Astrocyte (in vitro differentiated cells and primary cell): ENCODE data around the gene IGFALS.

Experiments used
- EZH2 ChIP-seq: IDR thresholded peaks from 2 replicates; pipeline ENCODE4 v1.6.1; 2012; ENCODE audit warnings: mild to moderate bottlenecking, low read length, inconsistent platforms; ENCODE audit not compliant: insufficient read depth
- TF ChIP-seq, protein P1 (sequence below): IDR thresholded peaks from 2 replicates; pipeline ENCODE4 v1.5.1; 2011; ENCODE audit warnings: low read depth, mild to moderate bottlenecking, inconsistent platforms, low read length, moderate library complexity; ENCODE audit not compliant: insufficient read depth

DNA sequence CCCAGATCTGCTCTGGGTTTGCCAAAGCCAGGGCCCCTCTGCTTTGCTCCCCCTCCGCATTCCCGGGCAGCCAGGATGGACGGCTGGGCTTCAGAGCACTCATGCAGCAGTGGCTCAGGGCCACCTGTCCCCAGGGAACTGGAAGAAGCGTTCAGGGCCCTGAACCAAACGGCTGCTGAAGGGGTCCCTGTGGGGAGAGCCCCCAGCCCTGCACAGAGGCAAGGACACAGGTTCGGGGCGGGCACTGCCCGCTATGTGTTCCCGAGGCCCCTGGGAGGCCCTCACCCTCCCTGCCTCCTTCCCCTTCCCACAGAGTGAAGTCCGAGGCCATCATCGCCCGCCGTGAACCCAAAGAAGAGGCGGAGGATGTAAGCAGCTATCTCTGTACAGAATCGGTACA is 32.6 kb downstream of the IGFALS start:
- TF ChIP-seq, protein P1, sequence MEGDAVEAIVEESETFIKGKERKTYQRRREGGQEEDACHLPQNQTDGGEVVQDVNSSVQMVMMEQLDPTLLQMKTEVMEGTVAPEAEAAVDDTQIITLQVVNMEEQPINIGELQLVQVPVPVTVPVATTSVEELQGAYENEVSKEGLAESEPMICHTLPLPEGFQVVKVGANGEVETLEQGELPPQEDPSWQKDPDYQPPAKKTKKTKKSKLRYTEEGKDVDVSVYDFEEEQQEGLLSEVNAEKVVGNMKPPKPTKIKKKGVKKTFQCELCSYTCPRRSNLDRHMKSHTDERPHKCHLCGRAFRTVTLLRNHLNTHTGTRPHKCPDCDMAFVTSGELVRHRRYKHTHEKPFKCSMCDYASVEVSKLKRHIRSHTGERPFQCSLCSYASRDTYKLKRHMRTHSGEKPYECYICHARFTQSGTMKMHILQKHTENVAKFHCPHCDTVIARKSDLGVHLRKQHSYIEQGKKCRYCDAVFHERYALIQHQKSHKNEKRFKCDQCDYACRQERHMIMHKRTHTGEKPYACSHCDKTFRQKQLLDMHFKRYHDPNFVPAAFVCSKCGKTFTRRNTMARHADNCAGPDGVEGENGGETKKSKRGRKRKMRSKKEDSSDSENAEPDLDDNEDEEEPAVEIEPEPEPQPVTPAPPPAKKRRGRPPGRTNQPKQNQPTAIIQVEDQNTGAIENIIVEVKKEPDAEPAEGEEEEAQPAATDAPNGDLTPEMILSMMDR = no peak
- TF ChIP-seq EZH2 = no peak
